ENCODE data around the gene TMEM235.

The TMEM235 gene

GRCh38 chr17:78272181-78272913, 40.9 kb downstream of the TMEM235 start:
- no peak for DNase-seq (ENCODE audit: low spot score)

- DNase-seq (ENCODE audit: low spot score) = no peak
Measured at GRCh38 chr17:78272914-78273258, 41.5 kb downstream of the TMEM235 start.

GRCh38 chr17:78273813-78274212, 42.4 kb downstream of the TMEM235 start:
- no peak for DNase-seq (ENCODE audit: low spot score)

GRCh38 chr17:78275355-78275754, 43.9 kb downstream of the TMEM235 start:
- DNase-seq (ENCODE audit: low spot score) = no peak

GRCh38 chr17:78276098-78276887, 44.9 kb downstream of the TMEM235 start:
- no peak for DNase-seq (ENCODE audit: low spot score)

- DNase-seq (ENCODE audit: low spot score) = no peak
Measured at GRCh38 chr17:78278139-78278741, 46.8 kb downstream of the TMEM235 start.

- no peak for DNase-seq (ENCODE audit: low spot score)
Measured at GRCh38 chr17:78279360-78279990, 48.0 kb downstream of the TMEM235 start.

- no peak for DNase-seq (ENCODE audit: low spot score)
Measured at GRCh38 chr17:78281249-78281845, 49.9 kb downstream of the TMEM235 start.

GRCh38 chr17:78284146-78284545, 52.7 kb downstream of the TMEM235 start:
- DNase-seq (ENCODE audit: low spot score) = no peak

- no peak for DNase-seq (ENCODE audit: low spot score)
Measured at GRCh38 chr17:78289004-78289403, 57.6 kb downstream of the TMEM235 start.

GRCh38 chr17:78289802-78290363, 58.5 kb downstream of the TMEM235 start:
- DNase-seq (ENCODE audit: low spot score) = peak; percentile 83

Small RNAs within 50 kb of the gene (small RNA-seq; reads per million reads assigned to genes)
- gene AC087645.1 = 0 reads per million in 2 experiments
